Adipocyte (in vitro differentiated cells): Measurements from ENCODE around the gene COBL.

Experiments used
- DNase-seq: peaks from one replicate; pipeline ENCODE4 v3.0.0-alpha.2; 2015; ENCODE audit warnings: low read depth
- H3K27me3 ChIP-seq: replicated peaks from 2 replicates; pipeline ENCODE4 v1.7.0; 2013; ENCODE audit warnings: mild to moderate bottlenecking, low read length, moderate library complexity; ENCODE audit not compliant: control insufficient read depth, insufficient read depth
- H3K36me3 ChIP-seq: 2 replicates; pipeline ENCODE4 v1.7.0; 2013; ENCODE audit warnings: low read length, mild to moderate bottlenecking, moderate library complexity; ENCODE audit not compliant: control insufficient read depth, insufficient read depth, severe bottlenecking
- H3K4me1 ChIP-seq: 2 replicates; pipeline ENCODE4 v1.7.0; 2013; ENCODE audit warnings: mild to moderate bottlenecking, low read length, moderate library complexity; ENCODE audit not compliant: control insufficient read depth, insufficient read depth
- H3K4me3 ChIP-seq: 2 replicates; pipeline ENCODE4 v1.7.0; 2013; ENCODE audit warnings: mild to moderate bottlenecking, low read length, moderate library complexity
- H3K9ac ChIP-seq: 2 replicates; pipeline ENCODE4 v1.7.0; 2013; ENCODE audit warnings: mild to moderate bottlenecking, low read length, moderate library complexity
- H3K9me3 ChIP-seq: 2 replicates; pipeline ENCODE4 v1.7.0; 2013; ENCODE audit warnings: mild to moderate bottlenecking, low read length, moderate library complexity; ENCODE audit not compliant: control insufficient read depth

The COBL gene

GRCh38 chr7:51118628-51119027, 198.0 kb downstream of the COBL start:
- H3K4me3 ChIP-seq = no peak overlapping the region
- no peak for DNase-seq
- H3K4me1 ChIP-seq = peaks cover 9% of the 10 kb centered on the region
- H3K27me3 ChIP-seq = no peaks in the 10 kb centered on the region
- H3K36me3 ChIP-seq = no peaks in the 10 kb centered on the region
- H3K9me3 ChIP-seq = peaks cover 10% of the 10 kb centered on the region
- no peak overlapping the region for H3K9ac ChIP-seq

GRCh38 chr7:51114501-51114900, 202.1 kb downstream of the COBL start:
- Histone ChIP-seq H3K9me3 (peaks cover 10% of the 10 kb centered on the region), H3K9ac (no peak overlapping the region), H3K27me3 (no peaks in the 10 kb centered on the region), H3K36me3 (no peaks in the 10 kb centered on the region), H3K4me1 (no peaks in the 10 kb centered on the region), H3K4me3 (no peak overlapping the region)
- no peak for DNase-seq

GRCh38 chr7:51113962-51114361, 202.6 kb downstream of the COBL start:
- DNase-seq = no peak
- H3K9ac ChIP-seq = no peak overlapping the region
- no peak overlapping the region for H3K4me3 ChIP-seq
- H3K27me3 ChIP-seq = peaks cover 4% of the 10 kb centered on the region
- no peaks in the 10 kb centered on the region for H3K4me1 ChIP-seq
- H3K9me3 ChIP-seq = peaks cover 10% of the 10 kb centered on the region
- no peaks in the 10 kb centered on the region for H3K36me3 ChIP-seq

DNA sequence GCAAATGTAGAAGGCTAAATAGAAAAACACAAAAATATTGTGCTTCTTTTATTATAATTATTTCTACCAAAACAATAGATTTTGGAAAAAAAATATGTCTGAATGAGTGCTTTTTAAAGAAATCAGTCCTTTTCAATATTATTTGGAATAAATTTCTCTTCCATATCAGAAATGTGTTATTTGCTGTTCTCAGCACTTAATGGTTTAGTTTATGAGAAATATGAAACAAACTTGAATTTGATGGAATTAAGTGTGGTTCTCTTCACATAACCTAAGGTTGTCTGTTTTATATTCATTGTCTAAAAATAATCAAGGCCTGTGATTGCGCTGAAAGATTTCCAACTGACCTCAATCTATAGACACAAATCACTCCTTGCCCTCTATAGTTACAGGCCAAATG, 203.0 kb downstream of the COBL start:
- no peaks in the 10 kb centered on the region for H3K36me3 ChIP-seq
- no peak for DNase-seq
- H3K9ac ChIP-seq = no peak overlapping the region
- no peaks in the 10 kb centered on the region for H3K4me1 ChIP-seq
- H3K27me3 ChIP-seq = peaks cover 8% of the 10 kb centered on the region
- no peak overlapping the region for H3K4me3 ChIP-seq
- H3K9me3 ChIP-seq = peaks cover 10% of the 10 kb centered on the region

DNA sequence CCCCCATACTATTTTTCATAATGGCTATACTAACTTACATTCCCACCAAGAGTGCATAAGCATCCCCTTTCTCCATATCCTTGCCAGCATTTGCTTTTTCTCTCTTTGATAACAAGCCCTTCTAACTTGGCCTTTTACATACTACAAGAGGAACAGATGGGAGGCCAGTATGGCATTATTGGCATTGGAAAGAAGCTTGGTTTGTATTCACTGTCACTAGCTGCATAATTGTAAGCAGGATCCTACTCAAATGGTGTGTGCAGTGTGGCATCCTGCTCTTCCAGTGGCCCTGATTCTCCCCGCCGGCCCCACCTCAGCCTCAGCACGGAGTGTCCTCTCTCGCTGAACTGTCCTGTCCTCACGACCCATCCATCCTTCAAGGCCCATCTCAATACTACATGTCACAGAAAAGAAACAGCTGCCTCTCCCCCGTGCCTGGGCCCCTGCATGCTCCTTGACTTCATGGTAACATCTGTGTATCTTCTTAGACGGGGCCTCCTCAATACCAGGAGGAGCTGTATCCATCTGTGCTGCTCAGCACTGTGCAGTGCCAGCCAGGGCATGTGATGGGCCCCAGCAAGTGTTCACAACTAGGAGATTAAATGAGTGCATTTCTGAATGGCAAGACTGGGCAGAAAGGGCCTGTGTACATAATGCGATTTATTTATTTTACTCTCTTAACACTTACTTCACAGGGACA, 205.2 kb downstream of the COBL start:
- Histone ChIP-seq H3K4me1 (no peaks in the 10 kb centered on the region), H3K4me3 (no peak overlapping the region), H3K36me3 (no peaks in the 10 kb centered on the region), H3K9ac (no peak overlapping the region), H3K9me3 (peaks cover 9% of the 10 kb centered on the region), H3K27me3 (peaks cover 16% of the 10 kb centered on the region)
- DNase-seq = no peak

GRCh38 chr7:51108134-51108533, 208.5 kb downstream of the COBL start:
- Histone ChIP-seq H3K4me3 (no peak overlapping the region), H3K9ac (no peak overlapping the region), H3K4me1 (no peaks in the 10 kb centered on the region), H3K9me3 (no peaks in the 10 kb centered on the region), H3K27me3 (peaks cover 19% of the 10 kb centered on the region), H3K36me3 (no peaks in the 10 kb centered on the region)
- no peak for DNase-seq

DNA sequence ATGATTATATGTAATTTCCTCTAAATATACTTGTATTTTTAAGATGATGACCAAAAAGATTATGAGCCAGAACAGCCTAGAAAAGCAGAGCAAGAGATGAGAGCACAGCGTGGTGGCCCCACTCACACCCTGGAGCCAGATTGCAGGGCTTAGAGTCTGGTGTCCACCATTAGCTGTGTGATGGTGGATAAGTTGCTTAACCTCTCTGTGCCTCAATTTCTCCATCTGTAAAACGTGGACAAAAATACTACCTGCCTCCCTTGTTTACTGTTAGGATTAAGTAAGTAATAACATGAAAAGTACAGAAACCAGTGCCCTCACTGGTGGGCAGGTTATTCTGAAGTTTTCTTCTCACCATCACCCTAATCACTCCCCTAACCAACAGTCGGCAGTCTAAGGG, 212.3 kb downstream of the COBL start:
- no peaks in the 10 kb centered on the region for H3K4me1 ChIP-seq
- H3K9ac ChIP-seq = no peak overlapping the region
- peaks cover 6% of the 10 kb centered on the region for H3K9me3 ChIP-seq
- DNase-seq = no peak
- H3K4me3 ChIP-seq = no peak overlapping the region
- peaks cover 18% of the 10 kb centered on the region for H3K27me3 ChIP-seq
- H3K36me3 ChIP-seq = no peaks in the 10 kb centered on the region

- peaks cover 12% of the 10 kb centered on the region for H3K9me3 ChIP-seq
- H3K4me1 ChIP-seq = no peaks in the 10 kb centered on the region
- no peak overlapping the region for H3K9ac ChIP-seq
- no peak overlapping the region for H3K4me3 ChIP-seq
- no peaks in the 10 kb centered on the region for H3K36me3 ChIP-seq
- peaks cover 13% of the 10 kb centered on the region for H3K27me3 ChIP-seq
- DNase-seq = no peak
Measured at GRCh38 chr7:51103718-51104117, 212.9 kb downstream of the COBL start.

GRCh38 chr7:51102828-51103227, 213.8 kb downstream of the COBL start:
- DNase-seq = peak; percentile 23

GRCh38 chr7:51101111-51101757, 215.4 kb downstream of the COBL start:
- Histone ChIP-seq H3K9me3 (peaks cover 26% of the 10 kb centered on the region), H3K27me3 (peaks cover 3% of the 10 kb centered on the region), H3K4me1 (no peaks in the 10 kb centered on the region), H3K9ac (no peak overlapping the region), H3K36me3 (no peaks in the 10 kb centered on the region), H3K4me3 (no peak overlapping the region)
- no peak for DNase-seq

More at GRCh38 chr7:51102828-51103227, 213.8 kb downstream of the COBL start:
- H3K36me3 ChIP-seq = no peaks in the 10 kb centered on the region
- H3K27me3 ChIP-seq = peaks cover 4% of the 10 kb centered on the region
- H3K9me3 ChIP-seq = peaks cover 19% of the 10 kb centered on the region
- H3K4me3 ChIP-seq = no peak overlapping the region
- H3K4me1 ChIP-seq = no peaks in the 10 kb centered on the region
- H3K9ac ChIP-seq = no peak overlapping the region

DNA sequence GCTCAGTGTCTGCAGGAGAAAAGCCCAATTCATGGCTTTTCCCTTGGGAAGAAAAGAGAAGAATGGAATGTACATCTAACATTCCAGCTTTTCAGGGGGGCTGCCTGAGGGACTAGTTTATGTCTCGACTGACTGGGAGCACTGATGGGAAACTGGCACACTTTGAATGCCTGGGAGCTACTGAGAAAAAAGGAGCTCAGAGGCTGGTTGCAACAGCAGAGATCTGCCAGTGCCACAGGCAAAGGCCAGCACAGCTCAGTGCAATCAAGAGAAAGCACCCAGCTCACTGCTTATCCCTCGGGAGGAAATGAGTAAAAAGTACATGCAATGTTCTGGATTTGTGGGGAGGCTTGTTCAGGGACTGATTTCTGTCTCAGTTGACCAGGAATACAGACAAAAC, 226.2 kb downstream of the COBL start:
- peak; percentile 36 for DNase-seq

More for the DNA sequence above, 226.2 kb downstream of the COBL start:
- Histone ChIP-seq H3K9me3 (peaks cover 11% of the 10 kb centered on the region), H3K9ac (no peak overlapping the region), H3K4me3 (no peak overlapping the region), H3K36me3 (no peaks in the 10 kb centered on the region), H3K4me1 (peaks cover 16% of the 10 kb centered on the region), H3K27me3 (peaks cover under 1% of the 10 kb centered on the region)
